ENCODE data around the gene FGGY. TPM values are rescaled to one million over a fixed set of nuclear protein-coding genes. Genes with fewer than 3 reads are reported as not detected.
A peak's percentile ranks its signal among the peaks of the same experiment; 100 is the strongest.

The FGGY gene
- total RNA-seq, 4 donors from 2014 or later: 20.6 to 138 (median 32.8) TPM

- peak; percentile 42 to 61 for DNase-seq
- no peaks in the 10 kb centered on the region for H3K27me3 ChIP-seq
- H3K9me3 ChIP-seq: no peaks in the 10 kb centered on the region
- H3K4me1 ChIP-seq: peaks cover 0 to 13% of the 10 kb centered on the region in 2 donors
- no peaks in the 10 kb centered on the region for H3K36me3 ChIP-seq
- intact Hi-C loops (cut with DNase I; ENCODE audit: low total_unique reads): no loop called here
- peak overlapping the region; percentile 79 to 90 for H3K27ac ChIP-seq
- H3K4me3 ChIP-seq: no peak overlapping the region
- peak in 1 of 4 experiments; percentile 11 for TF ChIP-seq CTCF (IDR thresholded peaks at IDR 0.05)
- TF ChIP-seq POLR2A (IDR thresholded peaks at IDR 0.05): no peak
Observed at GRCh38 chr1:59446257-59446901, 149.5 kb downstream of the FGGY start.

GRCh38 chr1:59452026-59452425, 155.1 kb downstream of the FGGY start:
- H3K27ac ChIP-seq: no peak overlapping the region
- H3K4me3 ChIP-seq: no peak overlapping the region
- TF ChIP-seq POLR2A (IDR thresholded peaks at IDR 0.05) (no peak), CTCF (IDR thresholded peaks at IDR 0.05) (no peak)
- H3K36me3 ChIP-seq: no peaks in the 10 kb centered on the region
- intact Hi-C loops (cut with DNase I; ENCODE audit: low total_unique reads): no loop called here
- no peak for DNase-seq
- no peaks in the 10 kb centered on the region for H3K27me3 ChIP-seq
- H3K9me3 ChIP-seq: no peaks in the 10 kb centered on the region
- H3K4me1 ChIP-seq: peaks cover 0 to 7% of the 10 kb centered on the region in 2 donors

GRCh38 chr1:59452559-59452958, 155.7 kb downstream of the FGGY start:
- no peak for TF ChIP-seq POLR2A (IDR thresholded peaks at IDR 0.05)
- no peak for TF ChIP-seq CTCF (IDR thresholded peaks at IDR 0.05)
- Histone ChIP-seq H3K36me3 (no peaks in the 10 kb centered on the region), H3K27ac (no peak overlapping the region), H3K27me3 (no peaks in the 10 kb centered on the region), H3K4me1 (peaks cover 0 to 2% of the 10 kb centered on the region in 2 donors), H3K9me3 (no peaks in the 10 kb centered on the region), H3K4me3 (no peak overlapping the region)
- intact Hi-C loops (cut with DNase I; ENCODE audit: low total_unique reads): no loop called here
- DNase-seq: no peak

GRCh38 chr1:59453297-59453968, 156.5 kb downstream of the FGGY start:
- no peak for TF ChIP-seq CTCF (IDR thresholded peaks at IDR 0.05)
- no peak for TF ChIP-seq POLR2A (IDR thresholded peaks at IDR 0.05)
- Histone ChIP-seq H3K27me3 (no peaks in the 10 kb centered on the region), H3K27ac (no peak overlapping the region), H3K9me3 (no peaks in the 10 kb centered on the region), H3K4me3 (no peak overlapping the region), H3K36me3 (no peaks in the 10 kb centered on the region), H3K4me1 (no peaks in the 10 kb centered on the region)
- no peak for DNase-seq
- intact Hi-C loops (cut with DNase I; ENCODE audit: low total_unique reads): no loop called here

- Histone ChIP-seq H3K36me3 (no peaks in the 10 kb centered on the region), H3K9me3 (no peaks in the 10 kb centered on the region), H3K27ac (no peak overlapping the region), H3K27me3 (no peaks in the 10 kb centered on the region), H3K4me3 (no peak overlapping the region), H3K4me1 (no peaks in the 10 kb centered on the region)
- intact Hi-C loops (cut with DNase I; ENCODE audit: low total_unique reads): no loop called here
- TF ChIP-seq POLR2A (IDR thresholded peaks at IDR 0.05): no peak
- TF ChIP-seq CTCF (IDR thresholded peaks at IDR 0.05): no peak
- DNase-seq: no peak
Observed at GRCh38 chr1:59455206-59455605, 158.3 kb downstream of the FGGY start.

Measured in uterus (tissue), 4 donors.